Fibroblast of the aortic adventitia (primary cell): ENCODE data around the gene RFTN1. TPM values are rescaled to one million over a fixed set of nuclear protein-coding genes. Genes with fewer than 3 reads are reported as not detected.

Experiments used
- DNase-seq: peaks from one replicate; pipeline ENCODE4 v3.0.0-alpha.2; 2010; ENCODE audit warnings: low read depth
- H3K4me3 ChIP-seq: 2 replicates; pipeline ENCODE4 v1.5.1; 2011; ENCODE audit warnings: low read depth, mild to moderate bottlenecking, control low read depth, low read length, moderate library complexity
- total RNA-seq: library from RNA; depleted of rRNA; stranded (reverse); fragments of >200 nt; gene quantifications from 2 replicates; pipeline ENCODE4 v1.2.3, GENCODE V29; 2012; ENCODE audit warnings: low replicate concordance
- TF ChIP-seq, protein P1 (sequence below): IDR thresholded peaks from 2 replicates; pipeline ENCODE4 v1.5.1; 2011; ENCODE audit warnings: mild to moderate bottlenecking, low read length, control low read depth, inconsistent platforms; ENCODE audit not compliant: insufficient read depth

The RFTN1 gene
- total RNA-seq, 1 donor, result 54.7 TPM

DNA sequence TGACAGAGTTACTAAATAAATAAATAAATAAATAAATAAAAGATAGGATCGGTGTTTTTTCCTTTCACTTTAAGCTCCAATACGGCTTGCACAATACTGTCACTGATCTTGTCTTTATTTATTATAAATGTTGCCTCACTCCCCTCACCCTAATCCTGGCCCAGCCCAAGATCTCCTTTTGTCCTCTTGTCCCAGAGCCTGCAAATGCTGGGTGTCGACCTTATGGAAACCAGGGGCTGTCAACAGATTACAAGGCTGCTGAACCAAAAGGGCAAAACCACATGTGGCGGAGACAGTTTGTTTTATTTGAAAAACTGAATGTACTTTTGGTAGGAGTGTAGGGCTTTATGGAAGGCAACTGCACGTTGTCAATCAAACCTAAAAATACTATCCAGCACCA, 75.9 kb downstream of the RFTN1 start:
- TF ChIP-seq, protein P1, sequence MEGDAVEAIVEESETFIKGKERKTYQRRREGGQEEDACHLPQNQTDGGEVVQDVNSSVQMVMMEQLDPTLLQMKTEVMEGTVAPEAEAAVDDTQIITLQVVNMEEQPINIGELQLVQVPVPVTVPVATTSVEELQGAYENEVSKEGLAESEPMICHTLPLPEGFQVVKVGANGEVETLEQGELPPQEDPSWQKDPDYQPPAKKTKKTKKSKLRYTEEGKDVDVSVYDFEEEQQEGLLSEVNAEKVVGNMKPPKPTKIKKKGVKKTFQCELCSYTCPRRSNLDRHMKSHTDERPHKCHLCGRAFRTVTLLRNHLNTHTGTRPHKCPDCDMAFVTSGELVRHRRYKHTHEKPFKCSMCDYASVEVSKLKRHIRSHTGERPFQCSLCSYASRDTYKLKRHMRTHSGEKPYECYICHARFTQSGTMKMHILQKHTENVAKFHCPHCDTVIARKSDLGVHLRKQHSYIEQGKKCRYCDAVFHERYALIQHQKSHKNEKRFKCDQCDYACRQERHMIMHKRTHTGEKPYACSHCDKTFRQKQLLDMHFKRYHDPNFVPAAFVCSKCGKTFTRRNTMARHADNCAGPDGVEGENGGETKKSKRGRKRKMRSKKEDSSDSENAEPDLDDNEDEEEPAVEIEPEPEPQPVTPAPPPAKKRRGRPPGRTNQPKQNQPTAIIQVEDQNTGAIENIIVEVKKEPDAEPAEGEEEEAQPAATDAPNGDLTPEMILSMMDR, result no peak
- no peak for DNase-seq
- H3K4me3 ChIP-seq, result no peak overlapping the region

DNA sequence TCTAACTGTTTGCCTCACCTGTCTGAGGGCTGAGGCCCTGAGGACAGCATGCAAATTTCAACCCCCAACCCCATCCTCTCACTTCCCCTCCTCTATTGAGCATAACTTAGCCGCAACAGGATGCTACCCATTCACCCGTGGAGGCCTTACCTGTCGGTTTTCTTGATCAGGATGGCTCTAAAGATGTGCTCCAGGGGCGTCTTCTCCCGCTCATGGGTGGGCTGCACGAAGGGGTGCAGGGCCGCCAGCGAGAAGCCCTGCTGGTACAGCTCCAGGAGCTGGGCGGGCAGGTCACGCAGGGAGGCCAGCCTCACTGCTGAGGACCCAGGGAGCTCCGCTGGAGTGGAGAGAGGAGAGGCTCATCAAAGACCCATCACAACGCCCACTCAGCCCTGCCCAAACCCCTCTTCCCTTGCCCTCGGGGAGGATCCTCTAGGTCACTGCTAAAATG, 79.8 kb downstream of the RFTN1 start:
- TF ChIP-seq, protein P1, result no peak
- no peak for DNase-seq
- H3K4me3 ChIP-seq, result no peak overlapping the region

DNA sequence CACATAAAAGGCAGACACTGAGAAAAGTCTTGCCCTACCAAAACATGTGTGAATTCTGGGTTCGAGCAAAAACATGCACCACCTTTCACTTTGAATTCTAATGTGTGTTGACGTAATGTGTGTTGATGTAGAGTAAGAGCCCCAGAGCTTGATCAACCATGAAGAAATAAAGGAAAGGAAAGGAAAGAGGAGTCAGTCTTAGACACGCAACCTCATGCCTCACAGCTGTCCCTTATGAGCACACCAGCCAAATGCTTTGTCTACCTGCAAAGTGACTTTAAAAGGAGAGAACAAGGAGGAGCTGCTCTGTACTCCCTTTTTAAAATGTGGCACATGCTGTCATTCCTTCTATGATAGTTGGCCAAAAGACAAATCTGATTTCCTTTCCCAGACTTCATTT, 80.8 kb downstream of the RFTN1 start:
- TF ChIP-seq, protein P1, result no peak
- H3K4me3 ChIP-seq, result no peak overlapping the region
- DNase-seq, result no peak

DNA sequence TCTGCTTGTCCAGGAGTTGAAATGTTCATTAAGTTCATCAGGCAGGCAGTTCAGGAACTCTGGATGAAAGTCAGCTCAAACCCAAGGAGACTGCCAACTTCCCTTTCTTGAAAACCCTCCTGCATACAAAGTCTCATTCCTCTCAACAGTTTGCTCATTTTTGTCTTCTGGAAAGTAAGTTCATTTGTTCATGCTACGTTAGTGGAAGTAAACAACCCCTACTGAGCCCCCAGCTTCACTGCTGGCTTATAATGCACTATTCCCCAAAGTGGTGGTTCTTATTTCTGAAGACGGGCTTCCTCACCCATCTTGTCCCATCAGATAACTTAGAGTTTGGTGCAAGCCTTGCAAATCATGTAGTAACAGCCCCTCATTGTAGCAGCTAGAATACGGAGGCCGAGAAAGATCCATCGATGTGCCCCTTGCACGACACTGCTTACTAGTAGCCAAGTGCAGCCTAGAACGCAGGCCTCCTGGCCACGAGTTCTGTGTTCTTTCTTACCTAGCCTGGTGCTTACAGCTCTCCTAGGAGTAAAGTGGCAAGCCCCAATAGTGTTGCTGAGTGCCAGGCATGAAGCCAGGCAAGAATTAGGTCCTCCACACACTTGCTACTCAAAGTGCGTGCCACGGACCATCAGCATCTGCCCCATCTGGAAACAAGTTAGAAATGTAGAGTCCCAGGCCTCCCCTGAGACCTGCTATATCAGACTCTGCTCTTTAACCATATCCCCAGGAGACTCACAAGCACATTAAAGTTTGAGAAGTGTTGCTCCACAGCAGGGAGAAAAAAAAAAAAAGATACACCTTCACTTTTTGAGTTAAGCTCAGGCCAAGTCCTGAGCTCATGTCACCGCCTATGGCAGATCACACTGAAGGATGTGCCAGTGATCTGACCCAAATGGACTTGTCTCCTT, 82.5 kb downstream of the RFTN1 start:
- TF ChIP-seq, protein P1, result no peak

DNA sequence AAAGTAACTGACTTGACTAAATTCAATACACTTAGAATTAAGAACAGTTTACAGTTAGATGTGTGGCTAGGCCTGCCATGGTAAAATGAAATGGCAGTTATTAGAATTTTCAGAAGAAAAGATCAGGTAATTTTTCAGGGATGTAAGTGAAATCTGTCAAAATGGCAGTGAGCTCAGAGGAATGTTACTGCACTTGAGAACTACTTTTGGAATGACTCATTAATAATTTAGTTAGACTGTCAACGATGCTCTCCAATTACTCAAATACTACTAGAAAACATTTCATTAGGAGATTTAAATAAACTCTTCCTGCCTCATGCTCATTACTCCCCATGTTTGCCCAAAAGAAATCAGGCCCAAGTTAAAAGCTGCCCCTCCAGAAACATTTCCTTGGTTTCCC, 84.4 kb downstream of the RFTN1 start:
- H3K4me3 ChIP-seq, result no peak overlapping the region
- no peak for DNase-seq
- TF ChIP-seq, protein P1, result no peak

More for the DNA sequence above, 82.5 kb downstream of the RFTN1 start:
- H3K4me3 ChIP-seq, result no peak overlapping the region
- peak; percentile 32 for DNase-seq

DNA sequence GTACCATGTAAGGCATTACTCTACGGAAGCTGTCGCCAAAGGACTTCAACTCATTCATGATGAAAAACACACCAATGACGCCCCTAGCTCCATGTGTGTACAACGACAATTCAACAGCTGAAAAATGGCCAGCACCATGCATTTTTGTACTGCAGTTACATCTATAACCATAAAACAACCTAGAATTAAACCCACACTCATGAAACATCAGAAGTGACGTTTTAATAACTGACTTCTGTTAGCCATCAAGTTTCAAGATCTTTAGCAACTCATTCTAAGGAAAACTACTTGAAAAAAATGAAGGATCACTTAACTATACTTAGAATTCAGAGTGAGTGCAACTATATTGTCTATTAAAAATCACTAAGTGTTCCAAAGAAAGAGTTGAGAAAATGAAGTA, 84.9 kb downstream of the RFTN1 start:
- no peak overlapping the region for H3K4me3 ChIP-seq
- TF ChIP-seq, protein P1, result no peak
- DNase-seq, result no peak
